GM18873 (cell line): Measurements from ENCODE around the gene TMTC4.
"Not testable (repeated sequence)": the region's sequence is repeated elsewhere in the genome, so short reads cannot be mapped to it uniquely, and the experiment has no call there.

ENCODE experiments used
- ATAC-seq: cut with Tn5 transposase; IDR thresholded peaks from one replicate; pipeline ENCODE4 v1.9.1; 2021; ENCODE audit warnings: mild to moderate bottlenecking, moderate library complexity, moderate number of reproducible peaks; ENCODE audit not compliant: unreplicated experiment, low FRiP score

TMTC4 gene

DNA sequence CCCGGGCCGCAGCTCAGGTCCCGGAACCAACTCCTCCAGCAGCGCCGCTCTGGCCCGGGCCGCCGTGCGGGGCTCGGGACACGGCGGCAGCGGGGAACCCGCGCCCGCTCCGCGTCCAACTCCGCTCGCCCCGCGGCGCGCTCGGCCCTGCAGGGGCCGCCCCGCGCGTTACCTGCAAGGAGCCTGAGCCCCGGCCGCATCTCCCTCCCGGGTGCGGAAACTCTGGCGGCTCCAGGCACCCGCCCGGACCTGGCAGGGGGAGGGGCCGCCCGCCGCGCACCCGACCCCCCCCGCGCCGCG lies at the start of gene TMTC4:
Gene TMTC4, minus strand, starts transcription at position 224 of the 300 bp plus-strand sequence. CDS start 4,433 bp downstream, outside the sequence.
- peak; percentile 34 for ATAC-seq

- no peak for ATAC-seq
Observed at GRCh38 chr13:100722517-100722916, 47.9 kb upstream of the TMTC4 start.

DNA sequence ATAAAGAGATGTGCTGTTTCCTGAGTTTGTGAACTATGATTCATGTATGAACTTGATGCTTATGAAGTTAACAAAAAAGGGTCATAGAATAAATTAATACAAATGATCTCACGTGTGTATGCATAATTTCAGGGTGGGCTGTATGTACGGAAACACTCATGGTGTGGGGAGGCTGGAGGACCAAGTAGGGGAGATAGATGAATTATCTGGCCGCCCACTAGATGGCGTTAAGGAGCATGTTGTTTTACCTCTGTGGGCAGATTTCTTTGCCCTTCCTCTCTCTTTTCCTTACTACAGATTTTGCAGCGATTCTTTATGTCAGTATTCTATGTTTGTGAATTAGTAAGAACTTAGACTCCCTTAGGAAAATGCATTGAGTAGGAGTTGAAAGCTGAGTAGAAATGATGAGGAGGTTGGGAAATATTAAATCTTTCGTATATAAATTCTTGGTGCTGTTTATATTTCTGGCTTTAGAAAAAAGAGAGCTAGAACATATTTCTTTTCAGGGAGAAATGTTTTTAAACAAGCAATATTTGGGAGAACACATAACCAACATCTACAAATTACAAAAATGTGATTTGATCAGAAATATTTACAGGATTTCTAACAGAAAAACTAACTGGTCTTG lies 47.4 kb upstream of the TMTC4 start:
- ATAC-seq = no peak

GRCh38 chr13:100715604-100716003 lies 41.0 kb upstream of the TMTC4 start:
- no peak for ATAC-seq

GRCh38 chr13:100714478-100714877 lies 39.9 kb upstream of the TMTC4 start:
- no peak for ATAC-seq

DNA sequence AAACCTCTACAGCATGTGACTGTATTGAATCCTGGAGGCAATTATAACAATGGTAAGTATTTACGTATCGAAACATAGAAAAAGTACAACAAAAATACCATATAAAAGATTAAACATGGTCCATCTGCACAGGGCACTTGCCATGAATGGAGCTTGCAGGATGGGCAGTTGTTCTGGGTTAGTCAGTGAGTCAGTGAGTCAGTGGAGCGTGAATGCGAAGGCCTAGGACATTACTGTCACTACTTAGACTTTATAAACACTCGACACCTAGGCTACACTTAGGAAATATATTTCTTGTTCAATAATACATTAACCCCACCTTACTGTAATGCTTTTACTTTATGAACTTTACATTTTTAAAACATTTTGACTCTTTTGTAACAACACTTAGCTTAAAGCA lies 35.6 kb upstream of the TMTC4 start:
- ATAC-seq = no peak

DNA sequence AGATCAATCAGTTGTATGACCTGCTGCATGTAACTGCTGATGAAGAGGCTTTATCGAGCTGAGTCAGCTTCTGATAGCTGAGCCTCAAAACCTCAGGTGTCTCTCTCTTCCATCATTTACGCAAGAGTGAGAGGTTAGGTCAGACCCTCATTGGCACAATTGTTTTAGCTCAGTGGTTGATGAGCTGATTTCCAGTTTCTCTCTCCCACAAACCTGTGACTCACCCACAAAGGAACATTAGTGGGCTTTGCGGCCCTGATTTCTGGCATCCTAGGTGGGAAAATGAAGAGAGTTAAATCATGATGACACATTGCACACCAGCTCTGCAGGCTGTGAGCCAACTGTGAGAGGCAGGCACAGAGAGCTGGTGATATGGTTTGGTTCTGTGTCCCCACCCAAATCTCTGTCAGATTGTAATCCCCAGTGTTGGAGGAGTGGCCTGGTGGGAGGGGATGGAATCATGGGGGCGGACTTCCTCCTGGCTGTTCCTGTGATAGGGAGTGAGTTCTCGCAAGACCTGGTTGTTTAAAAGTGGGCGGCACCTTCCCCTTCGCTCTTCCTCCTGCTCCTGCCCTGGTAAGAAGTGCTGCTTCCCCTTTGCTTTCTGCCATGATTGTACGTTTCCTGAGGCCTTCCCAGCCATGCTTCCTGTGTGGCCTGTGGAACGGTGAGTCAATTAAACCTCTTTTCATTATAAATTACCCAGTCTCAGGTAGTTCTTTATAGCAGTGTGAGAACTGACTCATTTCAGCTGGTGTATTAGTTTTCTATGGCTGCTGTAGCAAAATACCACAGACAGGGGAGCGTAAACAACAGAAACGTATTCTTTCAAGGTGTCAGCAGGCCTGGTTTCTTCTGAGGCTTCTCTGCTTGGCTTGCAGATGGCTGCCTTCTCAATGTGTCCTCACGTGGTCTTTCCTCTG lies 33.5 kb upstream of the TMTC4 start:
- no peak for ATAC-seq

GRCh38 chr13:100698331-100698730 lies 23.7 kb upstream of the TMTC4 start:
- not testable (repeated sequence) for ATAC-seq

GRCh38 chr13:100695509-100695773 lies 20.8 kb upstream of the TMTC4 start:
- no peak for ATAC-seq

DNA sequence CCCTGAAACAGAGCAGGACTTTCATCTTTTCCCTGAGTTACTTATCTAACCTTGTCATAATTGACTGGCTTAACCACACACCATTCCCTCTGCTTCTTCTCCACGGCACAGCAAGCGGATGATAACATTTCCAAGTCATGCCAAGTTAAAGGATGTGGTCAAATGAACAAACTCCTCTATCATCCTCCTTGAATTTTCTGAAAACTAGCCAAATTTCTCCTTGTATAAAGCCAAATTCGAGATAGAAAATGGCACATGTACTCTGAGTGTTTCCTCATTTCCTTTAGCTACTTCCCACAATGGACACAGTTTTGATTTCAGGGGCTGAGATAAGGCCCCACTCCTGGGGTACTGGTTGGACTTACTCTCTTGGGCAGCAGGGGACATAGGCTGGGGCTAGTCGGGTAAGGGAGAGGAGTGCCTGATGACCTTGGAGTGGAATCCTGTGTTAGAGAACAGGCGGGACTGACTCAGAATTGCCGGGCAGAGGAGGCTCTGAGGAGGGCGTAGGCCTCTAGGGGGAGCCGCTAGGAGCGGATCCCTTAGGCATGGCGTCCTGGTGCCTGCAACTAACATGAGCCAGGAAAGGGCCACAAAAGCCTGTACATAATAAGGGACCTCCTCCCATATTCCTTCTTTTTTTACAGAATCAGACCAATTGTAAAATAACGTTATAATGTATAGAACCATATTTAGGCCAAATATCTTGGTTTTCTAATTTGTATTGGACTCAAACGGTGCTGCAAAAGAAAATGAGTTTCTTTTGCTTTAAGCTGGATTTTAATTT lies 20.3 kb upstream of the TMTC4 start:
- no peak for ATAC-seq

- no peak for ATAC-seq
Observed at GRCh38 chr13:100689191-100689590, 14.6 kb upstream of the TMTC4 start.

DNA sequence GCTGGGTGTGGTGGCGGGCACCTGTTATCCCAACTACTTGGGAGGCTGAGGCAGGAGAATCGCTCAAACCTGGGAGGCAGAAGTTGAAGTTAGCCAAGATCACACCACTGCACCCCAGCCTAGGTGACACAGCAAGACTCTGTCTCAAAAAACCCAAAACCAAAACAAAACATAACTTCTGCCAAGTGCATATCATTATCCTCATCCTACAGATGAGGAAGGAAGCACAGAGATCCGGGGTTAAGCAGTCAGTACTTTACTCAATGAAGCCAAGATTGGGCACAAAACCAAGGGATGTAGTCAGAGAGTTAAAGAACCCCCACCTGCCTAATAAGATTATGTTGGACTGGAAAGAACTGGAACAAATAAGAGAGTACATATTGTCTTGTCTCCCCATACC lies 5.5 kb upstream of the TMTC4 start:
- ATAC-seq = no peak

DNA sequence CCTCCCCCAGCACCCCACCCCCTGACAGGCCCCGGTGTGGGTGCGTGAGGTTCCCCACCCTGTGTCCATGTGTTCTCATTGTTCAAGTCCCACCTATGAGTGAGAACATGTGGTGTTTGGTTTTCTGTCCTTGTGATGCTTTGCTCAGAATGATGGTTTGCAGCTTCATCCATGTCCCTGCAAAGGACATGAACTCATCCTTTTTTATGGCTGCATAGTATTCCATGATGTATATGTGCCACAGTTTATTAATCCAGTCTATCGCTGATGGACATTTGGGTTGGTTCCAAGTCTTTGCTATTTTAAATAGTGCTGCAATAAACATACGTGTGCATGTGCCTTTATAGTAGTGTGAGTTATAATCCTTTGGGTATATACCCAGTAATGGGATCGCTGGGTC lies 2.5 kb upstream of the TMTC4 start:
- not testable (repeated sequence) for ATAC-seq

DNA sequence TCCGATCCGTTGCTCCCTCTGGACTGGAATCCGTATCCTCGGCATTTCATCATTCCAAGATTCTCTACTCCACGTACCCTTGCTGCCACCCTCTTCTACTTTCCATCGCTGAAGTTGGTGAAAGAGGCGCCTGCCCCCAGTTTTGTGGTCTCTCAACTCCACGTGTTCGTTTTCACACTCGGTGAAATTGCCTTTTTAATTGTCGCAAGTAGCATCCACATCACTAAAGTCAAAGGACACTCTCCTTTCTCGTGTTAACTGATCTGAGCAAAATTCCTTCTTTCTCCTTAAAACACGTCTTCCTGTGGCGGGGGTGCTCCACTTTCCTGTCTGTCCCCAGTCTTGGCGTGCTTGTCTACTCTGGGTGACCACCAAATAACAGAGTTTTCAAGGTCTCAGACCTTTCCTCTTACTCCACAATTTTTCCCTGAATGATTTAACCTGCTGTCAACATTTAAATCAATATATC lies 1.1 kb upstream of the TMTC4 start:
- no peak for ATAC-seq

- ATAC-seq = peak; percentile 97
Observed at GRCh38 chr13:100674872-100675660, 471 bp upstream of the TMTC4 start.

GRCh38 chr13:100673713-100674571 lies 653 bp downstream of the TMTC4 start:
- ATAC-seq = peak; percentile 22

DNA sequence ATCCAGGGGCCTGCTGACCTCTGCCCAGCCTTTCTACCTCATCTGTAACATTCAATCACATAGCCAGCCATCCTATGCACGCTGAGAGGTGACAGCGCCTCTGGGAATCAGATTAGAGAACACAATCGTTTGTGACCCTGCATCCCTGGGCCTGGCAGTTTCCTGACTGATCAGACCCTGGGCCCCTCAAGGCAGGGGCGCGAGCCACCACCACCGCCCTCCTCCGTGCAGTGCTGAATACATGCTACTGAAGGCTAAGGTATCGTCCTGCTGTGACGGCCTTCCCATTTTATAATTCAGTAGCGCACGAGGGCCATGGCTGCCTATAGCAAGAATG lies 1.3 kb downstream of the TMTC4 start:
- no peak for ATAC-seq

- ATAC-seq = no peak
Observed at GRCh38 chr13:100671389-100672182, 3.0 kb downstream of the TMTC4 start.

DNA sequence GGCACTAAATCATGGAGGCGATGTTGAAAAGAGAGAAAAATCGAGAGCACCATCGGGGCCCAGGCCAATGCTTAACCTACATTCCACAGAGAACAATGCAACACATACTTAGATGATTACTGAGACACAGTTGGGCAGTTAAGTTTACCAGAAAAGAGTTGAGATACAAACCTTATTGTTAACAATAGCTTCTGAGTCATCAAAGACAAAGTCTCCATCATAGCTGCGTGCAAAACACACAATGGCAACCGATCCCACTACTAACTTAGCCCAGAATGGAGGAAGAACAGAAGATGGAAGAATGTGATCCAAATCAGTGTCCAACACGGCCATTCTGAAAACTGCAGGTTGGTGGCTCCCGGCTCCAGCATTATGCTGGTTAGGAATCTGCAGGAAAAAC lies 6.2 kb downstream of the TMTC4 start:
- no peak for ATAC-seq
